ENCODE data around the gene B4GALT4. TPM values are rescaled to one million over a fixed set of nuclear protein-coding genes. Genes with fewer than 3 reads are reported as not detected.

B4GALT4 gene
- total and polyA plus RNA-seq, 2 of the 8 experiments (the other 6 are each of a cell fraction or from before 2014, with no cell fraction given) = 14.6 to 44.7 TPM

DNA sequence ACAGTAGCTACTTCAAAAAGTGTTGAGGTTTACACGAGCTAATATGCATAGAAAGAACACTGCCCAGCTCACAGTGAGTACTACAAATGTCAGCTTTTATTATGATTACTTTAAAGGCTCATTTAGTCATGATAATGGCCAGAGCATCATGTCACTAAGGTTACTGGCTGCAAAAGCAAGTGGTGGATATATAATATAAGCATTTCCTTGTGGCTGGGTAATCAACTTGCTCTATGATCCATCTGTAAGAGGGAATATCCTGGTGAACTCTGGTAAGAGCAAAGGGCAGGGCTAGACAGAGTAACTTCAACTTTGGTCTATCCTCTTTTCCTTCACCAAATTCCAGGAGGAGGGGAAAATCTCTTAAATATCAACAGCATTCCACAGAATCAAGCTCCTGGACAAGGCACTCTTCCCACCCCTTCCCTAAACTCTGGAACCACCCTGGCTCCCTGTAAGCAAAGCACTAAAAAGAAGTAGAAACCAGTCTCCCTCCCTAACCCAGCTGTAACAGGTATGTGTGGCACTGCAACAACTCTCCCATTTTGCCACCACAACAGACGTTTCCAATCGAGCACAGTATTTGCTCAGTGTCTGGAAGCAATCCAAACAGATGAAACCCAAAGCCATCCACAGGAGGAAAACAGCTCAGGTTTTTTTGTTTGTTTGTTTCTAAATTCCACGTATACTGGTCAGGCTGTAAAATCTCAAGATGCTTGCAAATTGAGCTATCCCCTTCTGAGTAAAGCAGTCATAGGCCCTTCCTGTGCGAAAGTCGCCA lies 13.4 kb downstream of the B4GALT4 start (continued):
- TF ChIP-seq, protein P1, sequence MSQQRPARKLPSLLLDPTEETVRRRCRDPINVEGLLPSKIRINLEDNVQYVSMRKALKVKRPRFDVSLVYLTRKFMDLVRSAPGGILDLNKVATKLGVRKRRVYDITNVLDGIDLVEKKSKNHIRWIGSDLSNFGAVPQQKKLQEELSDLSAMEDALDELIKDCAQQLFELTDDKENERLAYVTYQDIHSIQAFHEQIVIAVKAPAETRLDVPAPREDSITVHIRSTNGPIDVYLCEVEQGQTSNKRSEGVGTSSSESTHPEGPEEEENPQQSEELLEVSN (IDR thresholded peaks at IDR 0.05) = no peak
- TF ChIP-seq ATF3 (IDR thresholded peaks at IDR 0.05; ENCODE audit: insufficient read depth, low read depth, low read length) (no peak), MAFK (IDR thresholded peaks at IDR 0.05; ENCODE audit: low read depth, low read length) (no peak), RNF2 (IDR thresholded peaks at IDR 0.05; ENCODE audit: borderline replicate concordance, low read depth, low read length, missing control alignments, poor library complexity, severe bottlenecking) (no peak), SRF (IDR thresholded peaks at IDR 0.05; ENCODE audit: low read depth, low read length) (no peak)
